ENCODE measurements around the gene IRGC.

Gene IRGC

DNA sequence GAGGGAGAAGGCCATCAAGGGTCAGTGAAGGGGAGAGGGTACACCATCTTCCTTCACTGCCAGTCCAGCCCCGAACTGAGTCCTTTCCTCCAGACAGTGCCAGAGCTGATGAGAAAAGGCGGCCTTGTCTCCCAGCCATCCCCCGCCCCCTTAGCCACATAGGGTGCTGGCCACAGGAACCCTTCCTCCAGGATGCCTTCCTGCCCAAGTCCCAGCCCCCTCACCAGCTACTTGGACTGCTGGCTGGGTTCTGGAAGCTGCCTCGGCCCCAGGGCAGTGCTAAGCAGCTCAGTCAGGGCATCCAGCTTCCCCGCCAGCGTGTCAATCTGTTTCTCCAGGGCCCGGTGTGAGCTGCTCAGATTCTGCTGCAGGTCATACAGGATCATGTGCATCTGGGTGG lies 51.4 kb downstream of the IRGC start:
- no peak for DNase-seq (ENCODE audit: low read depth)
- H3K4me3 ChIP-seq (ENCODE audit: low read depth, low read length), result no peak overlapping the region
- TF ChIP-seq MYC (IDR thresholded peaks at IDR 0.05; ENCODE audit: low read depth, low read length) (no peak), POLR2A (IDR thresholded peaks at IDR 0.05; ENCODE audit: extremely low read depth, insufficient read length) (no peak), MAX (IDR thresholded peaks at IDR 0.05; ENCODE audit: low read depth, low read length) (no peak)
- TF ChIP-seq, protein P1, sequence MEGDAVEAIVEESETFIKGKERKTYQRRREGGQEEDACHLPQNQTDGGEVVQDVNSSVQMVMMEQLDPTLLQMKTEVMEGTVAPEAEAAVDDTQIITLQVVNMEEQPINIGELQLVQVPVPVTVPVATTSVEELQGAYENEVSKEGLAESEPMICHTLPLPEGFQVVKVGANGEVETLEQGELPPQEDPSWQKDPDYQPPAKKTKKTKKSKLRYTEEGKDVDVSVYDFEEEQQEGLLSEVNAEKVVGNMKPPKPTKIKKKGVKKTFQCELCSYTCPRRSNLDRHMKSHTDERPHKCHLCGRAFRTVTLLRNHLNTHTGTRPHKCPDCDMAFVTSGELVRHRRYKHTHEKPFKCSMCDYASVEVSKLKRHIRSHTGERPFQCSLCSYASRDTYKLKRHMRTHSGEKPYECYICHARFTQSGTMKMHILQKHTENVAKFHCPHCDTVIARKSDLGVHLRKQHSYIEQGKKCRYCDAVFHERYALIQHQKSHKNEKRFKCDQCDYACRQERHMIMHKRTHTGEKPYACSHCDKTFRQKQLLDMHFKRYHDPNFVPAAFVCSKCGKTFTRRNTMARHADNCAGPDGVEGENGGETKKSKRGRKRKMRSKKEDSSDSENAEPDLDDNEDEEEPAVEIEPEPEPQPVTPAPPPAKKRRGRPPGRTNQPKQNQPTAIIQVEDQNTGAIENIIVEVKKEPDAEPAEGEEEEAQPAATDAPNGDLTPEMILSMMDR (IDR thresholded peaks at IDR 0.05; ENCODE audit: low read depth, low read length), result no peak

- DNase-seq (ENCODE audit: low read depth), result no peak
- no peak for TF ChIP-seq POLR2A (IDR thresholded peaks at IDR 0.05; ENCODE audit: extremely low read depth, insufficient read length)
- TF ChIP-seq, protein P1 (IDR thresholded peaks at IDR 0.05; ENCODE audit: low read depth, low read length), result no peak
- TF ChIP-seq MYC (IDR thresholded peaks at IDR 0.05; ENCODE audit: low read depth, low read length), result no peak
- no peak overlapping the region for H3K4me3 ChIP-seq (ENCODE audit: low read depth, low read length)
These were observed 51.9 kb downstream of the IRGC start for GRCh38 chr19:43767818-43768217.

GRCh38 chr19:43768273-43769050 lies 52.6 kb downstream of the IRGC start:
- H3K4me3 ChIP-seq (ENCODE audit: low read depth, low read length), result no peak overlapping the region
- peak; percentile 79 for DNase-seq (ENCODE audit: low read depth)
- TF ChIP-seq MAX (IDR thresholded peaks at IDR 0.05; ENCODE audit: low read depth, low read length) (no peak), MYC (IDR thresholded peaks at IDR 0.05; ENCODE audit: low read depth, low read length) (no peak), POLR2A (IDR thresholded peaks at IDR 0.05; ENCODE audit: extremely low read depth, insufficient read length) (no peak)
- TF ChIP-seq, protein P1 (IDR thresholded peaks at IDR 0.05; ENCODE audit: low read depth, low read length), result no peak

GRCh38 chr19:43769256-43769655 lies 53.4 kb downstream of the IRGC start:
- TF ChIP-seq MYC (IDR thresholded peaks at IDR 0.05; ENCODE audit: low read depth, low read length), result no peak
- TF ChIP-seq MAX (IDR thresholded peaks at IDR 0.05; ENCODE audit: low read depth, low read length), result no peak
- TF ChIP-seq POLR2A (IDR thresholded peaks at IDR 0.05; ENCODE audit: extremely low read depth, insufficient read length), result no peak
- TF ChIP-seq, protein P1 (IDR thresholded peaks at IDR 0.05; ENCODE audit: low read depth, low read length), result no peak
- no peak overlapping the region for H3K4me3 ChIP-seq (ENCODE audit: low read depth, low read length)
- DNase-seq (ENCODE audit: low read depth), result no peak
